Stimulated activated naive CD8-positive, alpha-beta T cell treated with anti-CD3 and anti-CD28 coated beads, Interleukin-15, Interleukin-2, amounts not matched to agents 100 U/mL and 50 U/mL, for 24 hours (primary cell): Measurements from ENCODE around the gene CST3.

Experiments used
- ATAC-seq: fragments of 150-1000 bp; cut with Tn5 transposase; one replicate; pipeline ENCODE4 v1.10.0; 2021
- DNase-seq: peaks from one replicate; pipeline ENCODE4 v3.0.0; 2021

The CST3 gene

DNA sequence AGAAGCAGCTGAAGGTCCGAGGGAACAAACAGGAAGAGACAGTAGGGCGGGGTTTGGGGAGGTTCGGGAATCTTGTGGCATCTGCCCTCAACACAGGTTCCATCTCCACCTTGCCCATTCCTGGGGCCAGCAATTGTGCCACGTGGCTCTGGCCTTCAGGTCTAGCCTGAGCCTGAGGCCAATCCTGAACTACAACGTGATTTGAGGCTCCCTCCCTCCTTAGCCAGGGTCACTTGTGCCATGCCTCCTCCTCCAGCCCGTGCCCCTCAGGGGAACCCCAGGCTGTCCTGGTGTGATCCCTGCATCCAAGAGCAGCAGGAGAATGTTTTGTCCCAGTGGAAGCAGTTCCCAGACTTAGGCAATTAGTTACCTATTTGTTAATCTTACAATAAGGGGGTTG is 35.1 kb downstream of the CST3 start:
- ATAC-seq = no peak
- DNase-seq = no peak

DNA sequence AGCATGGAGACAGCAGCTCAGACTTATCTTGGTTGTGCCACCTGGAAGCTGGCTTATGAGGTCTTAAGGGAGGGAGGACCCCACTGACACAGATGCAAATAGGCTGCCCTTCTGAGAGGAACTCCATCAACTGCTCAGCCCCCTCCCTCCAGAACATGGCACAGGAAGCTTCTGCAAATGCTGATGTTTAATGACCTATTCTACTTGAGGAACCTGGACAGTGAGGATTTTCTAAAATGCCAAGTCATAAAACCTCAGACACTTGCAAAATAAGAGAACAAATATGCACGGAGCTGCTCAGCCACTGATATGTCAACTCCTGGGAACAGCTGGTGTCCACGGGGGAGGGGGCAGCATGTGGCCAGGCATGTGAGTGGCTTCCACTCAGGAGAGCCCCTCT is 35.5 kb downstream of the CST3 start:
- ATAC-seq = no peak

GRCh38 chr20:23601715-23602114 is 36.0 kb downstream of the CST3 start:
- ATAC-seq (no peak), DNase-seq (no peak)

More for the DNA sequence above, 35.5 kb downstream of the CST3 start:
- DNase-seq = no peak

- DNase-seq = no peak
Measured at GRCh38 chr20:23598481-23598880, 39.3 kb downstream of the CST3 start.

DNA sequence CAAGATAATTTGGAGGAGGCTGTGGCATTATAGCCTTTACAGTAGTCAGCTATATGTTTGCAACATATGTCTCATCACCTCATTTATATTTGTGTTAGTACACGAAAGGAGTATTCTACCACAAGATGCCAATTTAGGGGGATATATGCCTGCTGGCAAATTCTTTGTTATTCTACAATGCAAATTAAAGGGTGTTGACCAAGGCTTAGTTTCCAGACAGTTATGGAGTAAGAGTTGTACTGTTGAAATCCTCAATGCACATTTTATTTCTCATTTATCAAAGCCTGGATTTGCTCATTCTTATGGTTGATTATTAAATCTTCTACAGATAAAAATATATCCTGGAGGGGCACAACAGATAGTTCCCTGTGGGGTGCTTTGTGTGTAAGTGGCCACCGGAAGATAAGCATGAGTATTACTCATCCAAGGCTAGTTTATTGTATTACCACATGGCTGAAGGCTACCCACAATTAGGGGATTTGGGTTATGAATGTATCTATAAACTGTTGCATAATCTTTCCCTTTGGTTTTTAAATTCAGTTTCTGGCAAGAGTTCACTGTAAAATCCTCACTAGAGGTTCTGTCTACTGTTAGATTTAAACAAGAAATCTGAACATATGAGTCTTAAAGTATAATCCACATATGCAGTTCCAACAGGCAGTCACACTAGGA is 41.0 kb downstream of the CST3 start:
- DNase-seq (no peak), ATAC-seq (no peak)

More at GRCh38 chr20:23598481-23598880, 39.3 kb downstream of the CST3 start:
- no peak for ATAC-seq

DNA sequence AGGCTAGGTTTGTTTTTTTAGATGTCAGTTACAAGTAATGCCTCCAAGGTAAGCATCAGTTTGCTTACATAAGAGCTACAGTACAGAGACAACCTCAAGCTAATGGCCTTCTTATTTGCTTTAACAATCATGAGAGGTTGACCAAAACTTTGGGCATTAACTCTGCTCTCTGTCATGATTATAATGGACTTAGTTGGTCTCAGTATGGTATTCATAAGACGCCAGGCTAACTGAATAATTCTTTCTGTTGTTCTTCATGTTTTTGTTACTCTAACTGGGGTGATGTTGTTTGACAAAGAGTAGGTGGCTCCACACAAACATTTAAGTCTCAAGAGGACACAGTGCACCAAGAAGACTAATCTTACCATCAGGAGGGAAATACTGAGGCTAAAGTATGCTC is 41.8 kb downstream of the CST3 start:
- DNase-seq = no peak
- no peak for ATAC-seq

GRCh38 chr20:23588434-23589403 is 49.0 kb downstream of the CST3 start:
- no peak for ATAC-seq

DNA sequence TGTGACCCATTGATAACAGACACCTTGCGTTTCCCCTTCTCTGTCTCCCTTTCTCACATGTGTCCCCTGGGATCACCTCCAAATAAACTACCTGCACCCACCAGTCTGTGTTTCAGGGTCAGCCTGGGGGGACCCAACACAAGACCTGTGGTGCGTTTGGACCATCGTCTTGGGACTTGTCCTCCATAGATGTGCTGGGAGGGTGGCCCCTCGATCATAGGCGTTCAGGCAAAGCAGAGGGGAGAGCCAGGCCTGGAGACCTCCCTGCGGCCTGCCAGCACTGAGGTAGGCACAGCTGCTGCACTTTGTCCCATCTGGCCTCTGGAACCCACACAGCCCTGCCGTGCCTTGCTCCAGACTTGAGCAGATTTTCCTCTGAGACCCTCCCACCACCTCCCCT is 50.1 kb downstream of the CST3 start:
- ATAC-seq (no peak), DNase-seq (no peak)

More at GRCh38 chr20:23588434-23589403, 49.0 kb downstream of the CST3 start:
- DNase-seq = no peak

DNA sequence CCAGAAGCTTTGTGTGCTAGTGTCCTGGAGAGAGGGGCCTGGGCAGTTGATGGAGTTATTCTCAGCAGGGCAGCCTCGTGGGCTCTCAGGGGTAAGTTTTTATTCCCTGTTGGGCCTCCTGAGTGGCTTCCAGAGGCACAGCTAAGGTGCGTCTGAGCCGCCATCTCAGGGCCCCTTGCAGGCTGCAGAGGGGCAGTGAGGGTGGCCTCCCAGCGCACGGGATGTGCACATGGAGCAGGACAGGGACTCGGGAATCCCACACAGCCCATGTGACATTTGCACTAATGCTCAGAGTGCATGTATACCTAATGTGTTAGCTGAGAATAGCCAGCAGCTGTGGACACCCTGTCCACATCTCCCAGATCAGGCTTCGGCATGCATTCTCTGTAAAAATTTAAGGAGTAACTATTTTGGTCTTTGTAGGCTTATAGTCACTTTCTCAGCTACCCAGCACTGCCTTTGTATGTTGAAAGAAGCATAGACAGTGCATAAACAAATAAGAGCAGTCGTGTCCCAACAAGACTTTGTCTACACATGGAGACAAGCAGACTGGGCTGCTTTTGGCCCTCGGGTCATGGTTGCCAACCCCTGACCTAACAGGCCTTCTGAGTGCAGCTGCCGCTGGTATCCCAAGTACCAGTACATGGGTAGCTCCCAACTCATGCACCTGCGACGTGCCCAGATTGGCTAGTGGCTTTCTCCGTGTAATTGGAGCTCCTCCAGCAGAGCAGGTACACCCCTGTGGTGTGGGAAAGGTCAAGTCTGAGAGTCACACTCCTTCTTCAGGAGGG is 50.8 kb downstream of the CST3 start:
- DNase-seq (no peak), ATAC-seq (no peak)

DNA sequence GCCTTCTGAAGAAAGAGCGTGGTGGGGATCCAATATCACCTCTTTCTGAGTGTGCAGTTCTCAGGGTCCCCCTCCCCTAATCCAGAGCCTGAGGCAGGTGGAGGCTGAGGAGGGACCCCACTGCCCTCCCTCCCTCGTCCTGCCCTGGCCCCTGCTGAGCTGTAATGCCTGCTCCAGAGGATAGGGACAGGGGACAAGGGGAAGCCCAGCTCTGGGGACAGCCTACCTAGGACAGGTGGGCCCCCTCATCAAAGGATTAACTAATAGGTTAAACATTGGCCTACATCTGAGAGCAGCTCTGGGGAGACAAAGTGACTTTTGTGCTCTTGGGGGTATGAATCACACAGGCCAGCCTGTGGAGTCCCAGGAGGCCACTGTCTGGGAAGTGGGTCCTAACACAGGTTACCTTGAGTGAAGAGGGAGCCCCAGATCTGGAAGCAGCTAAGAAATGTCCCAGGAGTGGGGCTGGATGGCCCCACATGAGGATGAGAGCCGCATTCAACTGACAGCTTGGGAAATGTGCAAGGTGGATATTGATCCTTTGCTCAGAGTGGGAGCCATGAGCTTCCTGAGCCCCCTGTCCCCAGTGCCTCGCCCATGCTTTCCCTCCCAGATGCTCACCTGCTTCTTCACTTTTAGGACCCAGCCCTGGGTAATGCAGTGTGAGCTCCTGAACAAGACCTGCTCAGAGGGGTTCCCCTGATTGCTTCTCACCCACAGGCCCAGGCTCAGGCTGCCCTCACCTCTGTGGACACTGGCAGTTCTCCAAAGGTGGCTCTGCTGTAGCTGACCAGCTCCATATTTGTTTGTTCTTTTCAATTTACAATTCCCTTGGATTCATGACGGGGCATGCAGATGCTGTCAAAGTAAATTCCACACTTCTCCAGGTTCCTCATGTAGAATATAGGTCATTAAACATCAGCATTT is 51.7 kb downstream of the CST3 start:
- ATAC-seq (no peak), DNase-seq (no peak)

GRCh38 chr20:23585449-23585807 is 52.3 kb downstream of the CST3 start:
- DNase-seq = no peak
- peak; percentile 43 for ATAC-seq

DNA sequence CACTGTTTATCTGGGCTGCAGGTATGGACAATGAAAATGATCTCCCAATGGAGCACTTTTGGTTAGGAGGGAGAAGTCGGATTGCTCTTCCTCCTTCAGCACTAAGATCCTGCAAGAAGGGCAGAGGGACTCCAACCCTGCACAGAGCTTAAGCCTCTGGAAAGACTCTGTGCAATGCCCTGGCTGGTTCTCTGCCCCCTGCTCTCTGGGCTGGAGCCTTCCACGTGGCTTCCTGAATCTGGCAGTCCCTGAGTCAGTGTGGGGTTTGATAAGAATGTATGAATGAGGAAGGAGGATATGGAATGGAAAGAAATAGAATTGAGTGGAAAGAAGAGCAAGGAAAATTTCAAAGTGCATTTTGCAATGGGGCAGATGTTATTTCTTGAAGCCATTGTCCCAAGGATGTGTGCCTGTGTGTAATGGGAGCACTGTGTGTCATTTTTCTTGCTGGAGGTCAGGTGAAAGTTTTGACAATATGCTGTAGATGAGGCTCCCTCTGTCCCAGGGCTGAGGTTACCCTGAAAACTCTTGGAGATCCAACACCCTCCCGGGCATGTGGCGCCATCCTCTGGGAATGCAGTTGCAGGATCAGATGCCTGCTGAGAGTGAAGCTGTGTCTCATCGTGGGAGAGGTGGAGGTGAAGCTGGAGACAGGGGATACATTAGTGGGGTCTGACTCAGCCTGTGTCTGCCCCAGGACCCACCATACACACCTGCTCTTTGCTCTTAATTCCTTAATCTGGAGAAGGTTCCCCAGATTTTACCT is 53.1 kb downstream of the CST3 start:
- DNase-seq (no peak), ATAC-seq (no peak)
